ENCODE data around the gene NHSL2.

DNA sequence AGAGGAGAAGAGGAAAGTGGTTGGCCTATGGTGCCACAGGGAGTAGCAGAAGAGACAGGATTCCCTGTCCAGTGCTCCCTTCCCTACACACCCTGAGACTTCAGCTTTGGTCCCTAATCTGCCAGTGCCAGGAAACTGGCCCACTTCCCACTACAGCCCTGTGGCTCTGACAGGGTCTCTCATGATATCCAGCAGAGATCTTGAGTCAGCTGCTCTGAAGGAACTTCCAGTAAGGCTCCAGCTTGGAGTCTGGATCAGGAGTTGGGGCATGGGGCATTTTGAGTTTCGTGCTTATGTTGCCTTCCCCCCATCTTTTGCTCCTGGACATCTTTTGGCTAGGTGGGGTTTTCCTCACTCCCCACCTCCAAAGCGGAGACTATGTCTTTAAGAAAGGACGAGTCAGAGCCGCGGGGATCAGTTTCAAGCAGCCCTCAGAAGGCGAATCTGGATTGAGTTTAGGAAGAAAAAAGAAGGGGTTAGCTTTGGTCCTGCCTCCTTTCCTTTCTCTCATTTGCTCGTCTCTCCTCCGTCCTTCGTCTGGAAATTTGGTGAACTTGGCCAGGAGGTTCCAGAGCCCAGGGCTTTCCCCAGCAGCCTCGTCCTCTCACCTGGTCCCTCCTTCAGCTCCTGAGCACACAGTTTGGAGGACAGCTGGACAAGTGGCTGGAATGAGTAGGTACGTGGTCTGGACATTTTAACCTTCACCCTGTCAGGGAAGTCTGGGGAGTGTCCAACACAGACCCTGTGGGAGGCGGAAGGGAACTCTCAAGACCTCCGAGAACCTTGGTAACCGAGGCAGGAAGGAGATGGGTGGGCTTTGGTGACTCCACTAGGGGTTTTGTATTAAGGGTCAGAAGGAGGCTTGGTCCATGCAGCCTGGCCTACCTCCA is 116.6 kb downstream of the NHSL2 start:
- TF ChIP-seq, protein P1, sequence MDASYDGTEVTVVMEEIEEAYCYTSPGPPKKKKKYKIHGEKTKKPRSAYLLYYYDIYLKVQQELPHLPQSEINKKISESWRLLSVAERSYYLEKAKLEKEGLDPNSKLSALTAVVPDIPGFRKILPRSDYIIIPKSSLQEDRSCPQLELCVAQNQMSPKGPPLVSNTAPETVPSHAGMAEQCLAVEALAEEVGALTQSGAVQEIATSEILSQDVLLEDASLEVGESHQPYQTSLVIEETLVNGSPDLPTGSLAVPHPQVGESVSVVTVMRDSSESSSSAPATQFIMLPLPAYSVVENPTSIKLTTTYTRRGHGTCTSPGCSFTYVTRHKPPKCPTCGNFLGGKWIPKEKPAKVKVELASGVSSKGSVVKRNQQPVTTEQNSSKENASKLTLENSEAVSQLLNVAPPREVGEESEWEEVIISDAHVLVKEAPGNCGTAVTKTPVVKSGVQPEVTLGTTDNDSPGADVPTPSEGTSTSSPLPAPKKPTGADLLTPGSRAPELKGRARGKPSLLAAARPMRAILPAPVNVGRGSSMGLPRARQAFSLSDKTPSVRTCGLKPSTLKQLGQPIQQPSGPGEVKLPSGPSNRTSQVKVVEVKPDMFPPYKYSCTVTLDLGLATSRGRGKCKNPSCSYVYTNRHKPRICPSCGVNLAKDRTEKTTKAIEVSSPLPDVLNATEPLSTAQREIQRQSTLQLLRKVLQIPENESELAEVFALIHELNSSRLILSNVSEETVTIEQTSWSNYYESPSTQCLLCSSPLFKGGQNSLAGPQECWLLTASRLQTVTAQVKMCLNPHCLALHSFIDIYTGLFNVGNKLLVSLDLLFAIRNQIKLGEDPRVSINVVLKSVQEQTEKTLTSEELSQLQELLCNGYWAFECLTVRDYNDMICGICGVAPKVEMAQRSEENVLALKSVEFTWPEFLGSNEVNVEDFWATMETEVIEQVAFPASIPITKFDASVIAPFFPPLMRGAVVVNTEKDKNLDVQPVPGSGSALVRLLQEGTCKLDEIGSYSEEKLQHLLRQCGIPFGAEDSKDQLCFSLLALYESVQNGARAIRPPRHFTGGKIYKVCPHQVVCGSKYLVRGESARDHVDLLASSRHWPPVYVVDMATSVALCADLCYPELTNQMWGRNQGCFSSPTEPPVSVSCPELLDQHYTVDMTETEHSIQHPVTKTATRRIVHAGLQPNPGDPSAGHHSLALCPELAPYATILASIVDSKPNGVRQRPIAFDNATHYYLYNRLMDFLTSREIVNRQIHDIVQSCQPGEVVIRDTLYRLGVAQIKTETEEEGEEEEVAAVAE (CRISPR knock-in tag; IDR thresholded peaks at IDR 0.05; ENCODE audit: borderline replicate concordance): no peak
- TF ChIP-seq NFRKB (IDR thresholded peaks at IDR 0.05) (no peak), HOXA9 (CRISPR knock-in tag; IDR thresholded peaks at IDR 0.05; ENCODE audit: borderline replicate concordance) (no peak), ZSCAN29 (CRISPR knock-in tag; conservative IDR thresholded peaks at IDR 0.05) (no peak), SMC3 (IDR thresholded peaks at IDR 0.05; ENCODE audit: low read length) (no peak), SMAD9 (CRISPR knock-in tag; IDR thresholded peaks at IDR 0.05) (no peak), ZNF354B (CRISPR knock-in tag; IDR thresholded peaks at IDR 0.05) (no peak), FOSL1 (CRISPR knock-in tag; IDR thresholded peaks at IDR 0.05; ENCODE audit: borderline replicate concordance) (no peak), JUND (CRISPR knock-in tag; IDR thresholded peaks at IDR 0.05) (no peak), ZNF263 (CRISPR knock-in tag; IDR thresholded peaks at IDR 0.05) (no peak), GABPB1 (CRISPR knock-in tag; IDR thresholded peaks at IDR 0.05) (no peak)

Measured in HepG2 (cell line).